MM.1S (cell line): Measurements from ENCODE around the gene AUTS2.

Experiments used
- DNase-seq: peaks from one replicate; pipeline ENCODE4 v3.0.0-alpha.2; 2015
- H2AFZ ChIP-seq: fragments of 300-600 bp; sonication (generic); 2 replicates; pipeline ENCODE4 v1.6.0; 2016; ENCODE audit warnings: antibody characterized with exemption, low read length
- H3F3A ChIP-seq: fragments of 300-600 bp; sonication (generic); 2 replicates; pipeline ENCODE4 v1.6.1; 2016; ENCODE audit warnings: mild to moderate bottlenecking, antibody characterized with exemption, low read length, moderate library complexity, mixed read lengths; ENCODE audit not compliant: insufficient read depth
- H3K27ac ChIP-seq: fragments of 300-600 bp; sonication (generic); 2 replicates; pipeline ENCODE4 v1.5.1; 2016; ENCODE audit warnings: mild to moderate bottlenecking, low read length
- H3K27me3 ChIP-seq: fragments of 300-600 bp; sonication (generic); replicated peaks from 2 replicates; pipeline ENCODE4 v1.6.0; 2016; ENCODE audit warnings: low read length; ENCODE audit not compliant: insufficient read depth
- H3K36me3 ChIP-seq: fragments of 300-600 bp; sonication (generic); replicated peaks from 2 replicates; pipeline ENCODE4 v1.6.1; 2016; ENCODE audit warnings: mild to moderate bottlenecking, low read length, mixed read lengths; ENCODE audit not compliant: insufficient read depth
- H3K4me1 ChIP-seq: fragments of 300-600 bp; sonication (generic); 2 replicates; pipeline ENCODE4 v1.6.1; 2016; ENCODE audit warnings: low read length, mixed read lengths
- H3K4me2 ChIP-seq: fragments of 300-600 bp; sonication (generic); 2 replicates; pipeline ENCODE4 v1.6.0; 2016; ENCODE audit warnings: low read depth, low read length
- H3K4me3 ChIP-seq: fragments of 300-600 bp; sonication (generic); 2 replicates; pipeline ENCODE4 v1.5.1; 2016; ENCODE audit warnings: low read length, mixed read lengths
- H3K79me2 ChIP-seq: fragments of 300-600 bp; sonication (generic); 2 replicates; pipeline ENCODE4 v1.6.1; 2016; ENCODE audit warnings: mixed run types, low read length, mixed read lengths
- H3K9ac ChIP-seq: fragments of 300-600 bp; sonication (generic); 2 replicates; pipeline ENCODE4 v1.6.1; 2016; ENCODE audit warnings: low read length, mixed read lengths
- H3K9me2 ChIP-seq: fragments of 300-600 bp; sonication (generic); replicated peaks from 2 replicates; pipeline ENCODE4 v1.6.1; 2016; ENCODE audit warnings: mild to moderate bottlenecking, low read length, mixed read lengths; ENCODE audit not compliant: insufficient read depth
- H3K9me3 ChIP-seq: fragments of 300-600 bp; sonication (generic); replicated peaks from 2 replicates; pipeline ENCODE4 v1.6.1; 2016; ENCODE audit warnings: mild to moderate bottlenecking, low read length, mixed read lengths; ENCODE audit not compliant: insufficient read depth
- H4K20me1 ChIP-seq: fragments of 300-600 bp; sonication (generic); 2 replicates; pipeline ENCODE4 v1.6.1; 2016; ENCODE audit warnings: mild to moderate bottlenecking, low read length, moderate library complexity, mixed read lengths; ENCODE audit not compliant: insufficient read depth
- EZH2 ChIP-seq: fragments of 300-600 bp; sonication (generic); optimal IDR thresholded peaks from 2 replicates; pipeline ENCODE3; 2017; ENCODE audit warnings: low read depth, mild to moderate bottlenecking, antibody characterized with exemption, low read length, mixed read lengths
- EZH2phosphoT487 ChIP-seq: fragments of 300-600 bp; sonication (generic); IDR thresholded peaks from 2 replicates; pipeline ENCODE4 v1.6.1; 2018; ENCODE audit warnings: antibody characterized with exemption, low read length
- TF ChIP-seq, protein P1 (sequence below): fragments of 300-600 bp; sonication (generic); IDR thresholded peaks from 2 replicates; pipeline ENCODE4 v1.5.1; 2016; ENCODE audit warnings: antibody characterized with exemption, low read length, mixed read lengths

AUTS2 gene

DNA sequence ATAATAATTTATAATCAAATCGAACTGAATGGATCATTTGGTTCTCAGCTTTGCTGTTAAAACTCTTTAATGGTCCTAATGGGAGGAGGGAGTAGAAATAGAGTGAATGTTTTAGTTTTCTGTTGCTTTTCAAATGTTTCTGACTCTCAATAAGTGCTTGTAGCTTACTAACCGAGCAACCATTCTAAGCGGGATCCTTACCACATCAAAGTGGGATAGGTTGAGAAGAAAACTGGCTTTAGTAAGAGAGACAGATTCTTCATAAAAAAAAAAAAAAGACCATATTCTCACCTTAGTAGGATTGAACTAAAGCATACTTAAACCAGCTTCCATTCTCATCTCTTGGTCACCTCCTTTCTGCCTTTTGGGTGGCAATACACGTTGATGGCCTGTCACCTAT, 584.2 kb downstream of the AUTS2 start:
- H3K4me3 ChIP-seq: no peak overlapping the region
- H3K9ac ChIP-seq: no peak overlapping the region
- H3F3A ChIP-seq: no peaks in the 10 kb centered on the region
- H3K9me3 ChIP-seq: no peaks in the 10 kb centered on the region
- no peaks in the 10 kb centered on the region for H3K79me2 ChIP-seq
- peaks cover under 1% of the 10 kb centered on the region; the same call in 1 of the 2 replicates for H3K4me1 ChIP-seq
- no peaks in the 10 kb centered on the region for H4K20me1 ChIP-seq
- no peak for TF ChIP-seq EZH2
- TF ChIP-seq, protein P1, sequence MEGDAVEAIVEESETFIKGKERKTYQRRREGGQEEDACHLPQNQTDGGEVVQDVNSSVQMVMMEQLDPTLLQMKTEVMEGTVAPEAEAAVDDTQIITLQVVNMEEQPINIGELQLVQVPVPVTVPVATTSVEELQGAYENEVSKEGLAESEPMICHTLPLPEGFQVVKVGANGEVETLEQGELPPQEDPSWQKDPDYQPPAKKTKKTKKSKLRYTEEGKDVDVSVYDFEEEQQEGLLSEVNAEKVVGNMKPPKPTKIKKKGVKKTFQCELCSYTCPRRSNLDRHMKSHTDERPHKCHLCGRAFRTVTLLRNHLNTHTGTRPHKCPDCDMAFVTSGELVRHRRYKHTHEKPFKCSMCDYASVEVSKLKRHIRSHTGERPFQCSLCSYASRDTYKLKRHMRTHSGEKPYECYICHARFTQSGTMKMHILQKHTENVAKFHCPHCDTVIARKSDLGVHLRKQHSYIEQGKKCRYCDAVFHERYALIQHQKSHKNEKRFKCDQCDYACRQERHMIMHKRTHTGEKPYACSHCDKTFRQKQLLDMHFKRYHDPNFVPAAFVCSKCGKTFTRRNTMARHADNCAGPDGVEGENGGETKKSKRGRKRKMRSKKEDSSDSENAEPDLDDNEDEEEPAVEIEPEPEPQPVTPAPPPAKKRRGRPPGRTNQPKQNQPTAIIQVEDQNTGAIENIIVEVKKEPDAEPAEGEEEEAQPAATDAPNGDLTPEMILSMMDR: no peak
- no peak for TF ChIP-seq EZH2phosphoT487
- no peak for DNase-seq
- H3K36me3 ChIP-seq: no peaks in the 10 kb centered on the region
- H3K27ac ChIP-seq: no peak overlapping the region
- no peak overlapping the region for H2AFZ ChIP-seq
- no peaks in the 10 kb centered on the region for H3K9me2 ChIP-seq
- H3K4me2 ChIP-seq: no peak overlapping the region
- H3K27me3 ChIP-seq: no peaks in the 10 kb centered on the region

DNA sequence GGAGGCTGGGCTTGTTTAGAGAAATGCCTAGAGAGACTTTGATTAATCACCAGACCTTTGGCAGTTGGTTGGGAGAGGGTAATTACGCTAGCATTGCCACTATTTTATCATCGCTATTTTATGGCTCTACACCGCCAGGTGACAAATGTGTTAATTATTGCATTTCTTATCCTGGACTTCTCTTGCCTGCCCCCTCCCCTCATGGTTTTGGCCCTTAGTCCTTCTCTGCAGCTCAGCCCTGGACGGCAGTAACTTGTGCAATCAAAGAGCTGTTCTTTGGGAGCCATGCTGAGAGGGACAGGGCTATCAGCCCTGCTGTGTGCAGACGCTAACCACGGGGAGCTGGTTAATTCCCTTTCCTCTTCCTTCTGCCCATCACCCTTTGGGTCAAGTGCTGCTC, 585.0 kb downstream of the AUTS2 start:
- Histone ChIP-seq H3K4me1 (no peaks in the 10 kb centered on the region; the same call in 1 of the 2 replicates), H3K36me3 (no peaks in the 10 kb centered on the region), H4K20me1 (no peaks in the 10 kb centered on the region), H3K27me3 (no peaks in the 10 kb centered on the region), H3K4me2 (no peak overlapping the region), H2AFZ (no peak overlapping the region), H3F3A (no peaks in the 10 kb centered on the region), H3K9me3 (no peaks in the 10 kb centered on the region), H3K9ac (no peak overlapping the region), H3K4me3 (no peak overlapping the region), H3K79me2 (no peaks in the 10 kb centered on the region), H3K9me2 (no peaks in the 10 kb centered on the region), H3K27ac (no peak overlapping the region)
- no peak for DNase-seq
- TF ChIP-seq EZH2phosphoT487 (no peak), EZH2 (no peak)
- TF ChIP-seq, protein P1: no peak

DNA sequence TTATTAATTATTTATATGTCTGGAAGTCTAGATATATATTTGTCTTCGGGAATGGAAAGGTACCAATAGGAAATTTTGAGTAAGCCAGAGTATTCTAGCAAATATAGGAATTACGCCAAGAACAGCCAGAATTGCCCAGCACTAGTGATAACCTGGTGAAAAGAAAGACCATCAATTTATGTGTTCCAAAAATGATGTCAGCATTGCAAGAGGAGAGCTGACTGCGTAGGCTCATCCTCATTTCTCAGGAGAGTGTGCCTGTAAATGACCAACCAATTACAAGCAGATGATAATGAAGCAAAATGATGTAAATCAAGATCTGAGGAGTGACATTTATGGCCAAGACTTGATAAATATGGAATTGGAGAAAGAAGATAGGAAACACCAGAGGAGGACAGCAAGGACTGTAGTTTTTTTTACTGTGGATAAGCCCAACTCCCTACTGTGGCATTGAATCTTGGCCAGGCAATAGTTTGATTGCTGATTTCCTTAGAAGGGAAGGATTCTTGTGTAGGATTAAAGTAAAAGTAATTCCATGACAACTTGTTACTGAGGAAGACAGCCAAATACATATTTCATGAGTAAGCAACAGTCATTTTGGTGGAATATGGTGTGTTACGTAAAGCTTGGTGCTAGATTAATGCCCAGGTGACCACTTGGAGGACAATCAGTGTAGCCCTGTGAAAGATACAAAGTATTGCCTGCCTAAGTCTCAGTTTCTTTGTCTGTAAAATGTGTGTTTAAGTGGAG, 590.8 kb downstream of the AUTS2 start:
- H3K9me2 ChIP-seq: no peaks in the 10 kb centered on the region
- no peak for TF ChIP-seq EZH2phosphoT487
- TF ChIP-seq EZH2: no peak
- TF ChIP-seq, protein P1: no peak
- DNase-seq: no peak
- no peaks in the 10 kb centered on the region for H3K79me2 ChIP-seq
- no peaks in the 10 kb centered on the region for H3K36me3 ChIP-seq
- H3K27me3 ChIP-seq: no peaks in the 10 kb centered on the region
- no peak overlapping the region for H3K4me3 ChIP-seq
- no peak overlapping the region for H3K9ac ChIP-seq
- no peak overlapping the region for H2AFZ ChIP-seq
- H3K4me1 ChIP-seq: no peaks in the 10 kb centered on the region
- H4K20me1 ChIP-seq: no peaks in the 10 kb centered on the region
- H3K27ac ChIP-seq: no peak overlapping the region
- H3F3A ChIP-seq: no peaks in the 10 kb centered on the region
- no peak overlapping the region for H3K4me2 ChIP-seq
- no peaks in the 10 kb centered on the region for H3K9me3 ChIP-seq
